B cell (primary cell): ENCODE measurements around the gene MAP3K5. TPM values are rescaled to one million over a fixed set of nuclear protein-coding genes. Genes with fewer than 3 reads are reported as not detected.

Source experiments
- ATAC-seq: fragments of 200-7000 bp; cut with Tn5 transposase; one replicate; pipeline ENCODE4 v1.10.0; 2021; ENCODE audit warnings: low read depth, mild to moderate bottlenecking, moderate number of reproducible peaks, moderate library complexity
- CTCF ChIA-PET: fragments of 350-600 bp; sonication (Branson Sonifier 250); formaldehyde crosslinking; loops from one replicate; lab custom pipeline; 2021; ENCODE audit warnings: antibody characterized with exemption, inconsistent platforms; lab: Charles Lee
- POLR2A ChIA-PET: fragments of 350-600 bp; sonication (Branson Sonifier 250); formaldehyde crosslinking; loops from one replicate; lab custom pipeline; 2021; ENCODE audit warnings: antibody characterized with exemption; lab: Charles Lee
- DNase-seq: peaks from one replicate; pipeline ENCODE4 v3.0.0; 2013
- H2AFZ ChIP-seq: 2 replicates; pipeline ENCODE4 v1.6.1; 2012; ENCODE audit warnings: mild to moderate bottlenecking, low read depth, low read length; ENCODE audit not compliant: insufficient read depth, poor library complexity, severe bottlenecking
- H3K27ac ChIP-seq, 2 donors: 1 replicate in 1 of 2; 2 replicates in 1 of 2; pipeline ENCODE4 v1.5.1; 2012 to 2013; ENCODE audit warnings: low read length in 2 of 2, mild to moderate bottlenecking in 2 of 2, moderate library complexity in 1 of 2
- H3K27me3 ChIP-seq, 4 experiments: fragments of 200-600 bp in 1 of 4; sonication (generic) in 1 of 4; replicated peaks in 1 of 4; 1 replicate in 2 of 4; 2 replicates in 2 of 4; pipeline versions ENCODE4 v1.6.1 to v1.7.0; 2013 to 2016; ENCODE audit warnings: low read length in 3 of 4, mild to moderate bottlenecking in 2 of 4, mixed read lengths in 1 of 4, moderate library complexity in 1 of 4; ENCODE audit not compliant: insufficient read depth in 4 of 4, control insufficient read depth in 3 of 4; ENCODE audit errors: control extremely low read depth in 1 of 4
- H3K36me3 ChIP-seq, 2 experiments: replicated peaks in 1 of 2; 1 replicate in 1 of 2; 2 replicates in 1 of 2; pipeline versions ENCODE4 v1.6.1 to v1.7.1; 2013; ENCODE audit warnings: low read length in 1 of 2; ENCODE audit not compliant: insufficient read depth in 2 of 2, control insufficient read depth in 1 of 2; ENCODE audit errors: control extremely low read depth in 1 of 2, extremely low read depth in 1 of 2
- H3K4me1 ChIP-seq, 2 donors: fragments of 200-600 bp in 1 of 2; sonication (generic) in 1 of 2; 1 replicate in 1 of 2; 2 replicates in 1 of 2; pipeline versions ENCODE4 v1.5.1 to v1.6.1; 2013 to 2017; ENCODE audit warnings: low read length in 2 of 2; ENCODE audit not compliant: control insufficient read depth in 2 of 2, insufficient read depth in 2 of 2
- H3K4me2 ChIP-seq: replicated peaks from 2 replicates; pipeline ENCODE3; 2012; ENCODE audit warnings: mild to moderate bottlenecking, low read depth, low read length; ENCODE audit not compliant: poor library complexity, severe bottlenecking
- H3K4me3 ChIP-seq, 5 experiments: fragments of 200-600 bp in 1 of 5; sonication (generic) in 1 of 5; 1 replicate in 3 of 5; 2 replicates in 2 of 5; pipeline versions ENCODE4 v1.5.1 to v1.7.0; 2011 to 2016; ENCODE audit warnings: low read length in 4 of 5, mild to moderate bottlenecking in 4 of 5, low read depth in 2 of 5, control low read depth in 1 of 5, moderate library complexity in 1 of 5; ENCODE audit not compliant: insufficient read depth in 1 of 5; ENCODE audit errors: control extremely low read depth in 1 of 5, extremely low read depth in 1 of 5
- H3K79me2 ChIP-seq: fragments of 200-600 bp; sonication (generic); one replicate; pipeline ENCODE4 v1.6.0; 2016; ENCODE audit warnings: low read length; ENCODE audit not compliant: control insufficient read depth, insufficient read depth
- H3K9ac ChIP-seq: fragments of 200-600 bp; sonication (generic); 2 replicates; pipeline ENCODE4 v1.6.1; 2017; ENCODE audit warnings: mild to moderate bottlenecking, low read length, moderate library complexity
- H3K9me3 ChIP-seq, 3 donors: one replicate each; pipeline versions ENCODE4 v1.6.1 to v1.7.1; 2013; ENCODE audit warnings: low read length in 2 of 3; ENCODE audit not compliant: control insufficient read depth in 2 of 3, insufficient read depth in 1 of 3; ENCODE audit errors: control extremely low read depth in 1 of 3
- H4K20me1 ChIP-seq: 2 replicates; pipeline ENCODE4 v1.6.0; 2012; ENCODE audit warnings: mild to moderate bottlenecking, low read length; ENCODE audit not compliant: insufficient read depth, control insufficient read depth, poor library complexity, severe bottlenecking
- H3K27ac Mint-ChIP-seq: one replicate; pipeline ENCODE4 v1.8.0; 2021; ENCODE audit warnings: mixed read lengths
- H3K27me3 Mint-ChIP-seq: one replicate; pipeline ENCODE4 v1.8.0; 2021; ENCODE audit warnings: mixed read lengths
- H3K4me1 Mint-ChIP-seq: one replicate; pipeline ENCODE4 v1.8.0; 2021; ENCODE audit warnings: mixed read lengths
- H3K4me3 Mint-ChIP-seq: one replicate; pipeline ENCODE4 v1.8.0; 2021; ENCODE audit warnings: mixed read lengths
- H3K9me3 Mint-ChIP-seq: one replicate; pipeline ENCODE4 v1.8.0; 2022; ENCODE audit warnings: mixed read lengths; ENCODE audit not compliant: insufficient read depth
- CTCF ChIP-seq: fragments of 200-600 bp; IDR thresholded peaks from one replicate; pipeline ENCODE4 v1.8.0; 2022; ENCODE audit warnings: antibody characterized with exemption, mild to moderate bottlenecking
- EZH2 ChIP-seq: IDR thresholded peaks from 2 replicates; pipeline ENCODE4 v1.6.1; 2012; ENCODE audit warnings: borderline replicate concordance, low read depth, mild to moderate bottlenecking, moderate library complexity, low read length; ENCODE audit not compliant: insufficient read depth, poor library complexity, severe bottlenecking
- WGBS: methylation state at CpG from one replicate; pipeline ENCODE4 v1.1.5; 2013; ENCODE audit warnings: missing lambda C conversion rate; ENCODE audit not compliant: insufficient coverage; 5-methylcytosine and 5-hydroxymethylcytosine counted together
- intact Hi-C: fragments of 100-400 bp; cut with micrococcal nuclease; formaldehyde crosslinking; loops from one replicate; pipeline ENCODE4 v1.10.0; 2022
- polyA plus RNA-seq: library from polyadenylated mRNA; depleted of rRNA; stranded (reverse); fragments of >200 nt; gene quantifications from 2 replicates; pipeline ENCODE4 v1.2.3, GENCODE V29; 2012
- total RNA-seq, 2 donors: library from RNA; stranded (reverse); fragments of 120-200 nt in 1 of 2; gene quantifications; 1 replicate in 1 of 2; 2 replicates in 1 of 2; pipeline versions ENCODE4 v1.2.3 to v1.2.4, GENCODE V29; 2013 to 2022

MAP3K5 gene
- total and polyA plus RNA-seq, 2 donors (not counting 1 experiment from before 2014, with no cell fraction given): 5.7 to 34.1 TPM

- H3K79me2 ChIP-seq: no peaks in the 10 kb centered on the region
- no peak overlapping the region for H3K9ac ChIP-seq
- no peaks in the 10 kb centered on the region for H3K9me3 Mint-ChIP-seq
- WGBS: 100% methylated on average over 2 of the region's 6 CpGs
- H3K4me1 ChIP-seq: no peaks in the 10 kb centered on the region
- H3K4me1 Mint-ChIP-seq: no peaks in the 10 kb centered on the region
- no peak overlapping the region for H3K4me3 ChIP-seq
- ChIA-PET CTCF (interaction anchor here (1.0 to 1.7 kb wide), 2 partner anchors 12 to 137 kb away, joined by 3 to 13 read pairs; partner anchors contain the start of gene MAP3K5), POLR2A (no interaction called here)
- H3K27ac Mint-ChIP-seq: no peak overlapping the region
- no peak overlapping the region for H3K27ac ChIP-seq
- intact Hi-C loops: no loop called here
- TF ChIP-seq EZH2: no peak
- no peak for TF ChIP-seq CTCF
- no peak overlapping the region for H3K4me3 Mint-ChIP-seq
- H3K27me3 Mint-ChIP-seq: no peaks in the 10 kb centered on the region
- H3K9me3 ChIP-seq: no peaks in the 10 kb centered on the region
- no peak for DNase-seq
- H3K36me3 ChIP-seq: peaks cover 7 to 29% of the 10 kb centered on the region in 2 experiments
- H4K20me1 ChIP-seq: no peaks in the 10 kb centered on the region
- no peak overlapping the region for H2AFZ ChIP-seq
- H3K27me3 ChIP-seq: no peaks in the 10 kb centered on the region
- ATAC-seq: no peak
- no peak overlapping the region for H3K4me2 ChIP-seq
These were observed 136.8 kb downstream of the MAP3K5 start for GRCh38 chr6:136655239-136656014.

- WGBS: no CpG with 5 or more reads among the region's 2 CpGs
- no peak overlapping the region for H3K9ac ChIP-seq
- intact Hi-C loops: no loop called here
- no peak overlapping the region for H3K27ac Mint-ChIP-seq
- H3K4me1 ChIP-seq: no peaks in the 10 kb centered on the region
- H3K27me3 Mint-ChIP-seq: no peaks in the 10 kb centered on the region
- H3K4me1 Mint-ChIP-seq: no peaks in the 10 kb centered on the region
- H4K20me1 ChIP-seq: no peaks in the 10 kb centered on the region
- no peak for DNase-seq
- CTCF ChIA-PET: no interaction called here
- H2AFZ ChIP-seq: no peak overlapping the region
- peaks cover 7 to 34% of the 10 kb centered on the region in 2 experiments for H3K36me3 ChIP-seq
- no peak overlapping the region for H3K4me3 ChIP-seq
- H3K27me3 ChIP-seq: no peaks in the 10 kb centered on the region
- H3K9me3 Mint-ChIP-seq: no peaks in the 10 kb centered on the region
- TF ChIP-seq EZH2 (no peak), CTCF (no peak)
- H3K27ac ChIP-seq: no peak overlapping the region
- no peak for ATAC-seq
- no peak overlapping the region for H3K4me3 Mint-ChIP-seq
- no peak overlapping the region for H3K4me2 ChIP-seq
- no peaks in the 10 kb centered on the region for H3K9me3 ChIP-seq
- H3K79me2 ChIP-seq: no peaks in the 10 kb centered on the region
- POLR2A ChIA-PET: no interaction called here
These were observed 138.2 kb downstream of the MAP3K5 start for GRCh38 chr6:136654086-136654485.
